Duodenal mucosa (tissue), 2 donors: ENCODE results near the gene LPAR3.

ENCODE experiments used
- H3K27ac ChIP-seq: one replicate; pipeline ENCODE4 v1.7.0; 2013; ENCODE audit warnings: low read depth, low read length
- H3K27me3 ChIP-seq, 2 donors: one replicate each; pipeline ENCODE4 v1.7.0; 2013; ENCODE audit warnings: low read length in 2 of 2, control low read depth in 1 of 2; ENCODE audit not compliant: insufficient read depth in 2 of 2, control insufficient read depth in 1 of 2
- H3K36me3 ChIP-seq, 2 donors: one replicate each; pipeline ENCODE4 v1.7.0; 2013; ENCODE audit warnings: low read length in 2 of 2, control low read depth in 1 of 2; ENCODE audit not compliant: insufficient read depth in 2 of 2, control insufficient read depth in 1 of 2
- H3K4me1 ChIP-seq, 2 donors: one replicate each; pipeline ENCODE4 v1.7.0; 2013; ENCODE audit warnings: low read length in 2 of 2, control low read depth in 1 of 2; ENCODE audit not compliant: insufficient read depth in 2 of 2, control insufficient read depth in 1 of 2
- H3K4me3 ChIP-seq, 2 donors: one replicate each; pipeline ENCODE4 v1.7.0; 2013; ENCODE audit warnings: low read length in 2 of 2, low read depth in 1 of 2
- H3K9ac ChIP-seq, 2 donors: one replicate each; pipeline ENCODE4 v1.7.0; 2013; ENCODE audit warnings: low read length in 2 of 2, low read depth in 1 of 2
- H3K9me3 ChIP-seq, 2 donors: one replicate each; pipeline ENCODE4 v1.7.0; 2013; ENCODE audit warnings: low read length in 2 of 2, control low read depth in 1 of 2; ENCODE audit not compliant: control insufficient read depth in 1 of 2

LPAR3 gene

GRCh38 chr1:84892705-84893618, at the start of gene LPAR3:
TSS of gene LPAR3 (minus strand) at chr1:84893206. CDS start at chr1:84866120, 27,086 bp downstream.
- no peaks in the 10 kb centered on the region for H3K36me3 ChIP-seq
- peaks cover 0 to 5% of the 10 kb centered on the region in 2 donors for H3K4me1 ChIP-seq
- peaks cover 18 to 38% of the 10 kb centered on the region in 2 donors for H3K27me3 ChIP-seq
- H3K27ac ChIP-seq: no peak within 1 kb of the TSS
- H3K9ac ChIP-seq: no peak within 1 kb of the TSS
- H3K4me3 ChIP-seq: peak within 1 kb of the TSS in 1 of 2 donors; percentile 22
- no peaks in the 10 kb centered on the region for H3K9me3 ChIP-seq

- Histone ChIP-seq H3K36me3 (no peaks in the 10 kb centered on the region), H3K9me3 (no peaks in the 10 kb centered on the region), H3K9ac (no peak overlapping the region)
These were observed 48.8 kb upstream of the LPAR3 start for GRCh38 chr1:84941843-84942242.

GRCh38 chr1:84940481-84940880, 47.5 kb upstream of the LPAR3 start:
- Histone ChIP-seq H3K27me3 (no peaks in the 10 kb centered on the region), H3K36me3 (no peaks in the 10 kb centered on the region), H3K27ac (no peak overlapping the region), H3K4me1 (no peaks in the 10 kb centered on the region), H3K9me3 (no peaks in the 10 kb centered on the region), H3K9ac (no peak overlapping the region), H3K4me3 (no peak overlapping the region)

More at GRCh38 chr1:84941843-84942242, 48.8 kb upstream of the LPAR3 start:
- Histone ChIP-seq H3K4me3 (no peak overlapping the region), H3K27me3 (no peaks in the 10 kb centered on the region), H3K4me1 (no peaks in the 10 kb centered on the region), H3K27ac (no peak overlapping the region)

GRCh38 chr1:84939761-84940160, 46.8 kb upstream of the LPAR3 start:
- H3K27ac ChIP-seq: no peak overlapping the region

GRCh38 chr1:84939151-84939550, 46.1 kb upstream of the LPAR3 start:
- H3K27ac ChIP-seq: no peak overlapping the region

More at GRCh38 chr1:84939761-84940160, 46.8 kb upstream of the LPAR3 start:
- H3K9me3 ChIP-seq: no peaks in the 10 kb centered on the region
- H3K4me1 ChIP-seq: no peaks in the 10 kb centered on the region
- no peak overlapping the region for H3K4me3 ChIP-seq
- H3K9ac ChIP-seq: no peak overlapping the region
- H3K36me3 ChIP-seq: no peaks in the 10 kb centered on the region
- H3K27me3 ChIP-seq: no peaks in the 10 kb centered on the region

GRCh38 chr1:84936116-84936810, 43.3 kb upstream of the LPAR3 start:
- peaks cover 0 to 8% of the 10 kb centered on the region in 2 donors for H3K4me1 ChIP-seq
- H3K27ac ChIP-seq: no peak overlapping the region
- H3K9me3 ChIP-seq: no peaks in the 10 kb centered on the region
- no peaks in the 10 kb centered on the region for H3K27me3 ChIP-seq
- no peak overlapping the region for H3K4me3 ChIP-seq
- no peaks in the 10 kb centered on the region for H3K36me3 ChIP-seq
- no peak overlapping the region for H3K9ac ChIP-seq

More at GRCh38 chr1:84939151-84939550, 46.1 kb upstream of the LPAR3 start:
- Histone ChIP-seq H3K4me3 (no peak overlapping the region), H3K9ac (no peak overlapping the region), H3K27me3 (no peaks in the 10 kb centered on the region), H3K36me3 (no peaks in the 10 kb centered on the region), H3K9me3 (no peaks in the 10 kb centered on the region), H3K4me1 (no peaks in the 10 kb centered on the region)

- no peaks in the 10 kb centered on the region for H3K9me3 ChIP-seq
These were observed 40.1 kb upstream of the LPAR3 start for GRCh38 chr1:84933011-84933611.

GRCh38 chr1:84930831-84931230, 37.8 kb upstream of the LPAR3 start:
- Histone ChIP-seq H3K27me3 (no peaks in the 10 kb centered on the region), H3K9me3 (no peaks in the 10 kb centered on the region), H3K4me1 (peaks cover 0 to 8% of the 10 kb centered on the region in 2 donors), H3K9ac (no peak overlapping the region), H3K4me3 (no peak overlapping the region), H3K27ac (no peak overlapping the region), H3K36me3 (no peaks in the 10 kb centered on the region)

More at GRCh38 chr1:84933011-84933611, 40.1 kb upstream of the LPAR3 start:
- Histone ChIP-seq H3K4me1 (peaks cover 0 to 8% of the 10 kb centered on the region in 2 donors), H3K9ac (no peak overlapping the region), H3K27me3 (no peaks in the 10 kb centered on the region), H3K4me3 (no peak overlapping the region), H3K36me3 (no peaks in the 10 kb centered on the region), H3K27ac (no peak overlapping the region)

- no peaks in the 10 kb centered on the region for H3K9me3 ChIP-seq
- no peaks in the 10 kb centered on the region for H3K27me3 ChIP-seq
- H3K36me3 ChIP-seq: no peaks in the 10 kb centered on the region
- H3K27ac ChIP-seq: no peak overlapping the region
- H3K4me3 ChIP-seq: no peak overlapping the region
- peaks cover 0 to 8% of the 10 kb centered on the region in 2 donors for H3K4me1 ChIP-seq
- no peak overlapping the region for H3K9ac ChIP-seq
These were observed 37.3 kb upstream of the LPAR3 start for GRCh38 chr1:84930329-84930728.

GRCh38 chr1:84929581-84929980, 36.6 kb upstream of the LPAR3 start:
- Histone ChIP-seq H3K4me1 (peaks cover 0 to 8% of the 10 kb centered on the region in 2 donors), H3K9ac (no peak overlapping the region), H3K9me3 (no peaks in the 10 kb centered on the region), H3K36me3 (no peaks in the 10 kb centered on the region), H3K27ac (no peak overlapping the region), H3K4me3 (no peak overlapping the region), H3K27me3 (no peaks in the 10 kb centered on the region)
